ENCODE results near the gene TRIM66.

The TRIM66 gene

GRCh38 chr11:8714622-8715225, 32.3 kb upstream of the TRIM66 start:
- no peak for DNase-seq

DNA sequence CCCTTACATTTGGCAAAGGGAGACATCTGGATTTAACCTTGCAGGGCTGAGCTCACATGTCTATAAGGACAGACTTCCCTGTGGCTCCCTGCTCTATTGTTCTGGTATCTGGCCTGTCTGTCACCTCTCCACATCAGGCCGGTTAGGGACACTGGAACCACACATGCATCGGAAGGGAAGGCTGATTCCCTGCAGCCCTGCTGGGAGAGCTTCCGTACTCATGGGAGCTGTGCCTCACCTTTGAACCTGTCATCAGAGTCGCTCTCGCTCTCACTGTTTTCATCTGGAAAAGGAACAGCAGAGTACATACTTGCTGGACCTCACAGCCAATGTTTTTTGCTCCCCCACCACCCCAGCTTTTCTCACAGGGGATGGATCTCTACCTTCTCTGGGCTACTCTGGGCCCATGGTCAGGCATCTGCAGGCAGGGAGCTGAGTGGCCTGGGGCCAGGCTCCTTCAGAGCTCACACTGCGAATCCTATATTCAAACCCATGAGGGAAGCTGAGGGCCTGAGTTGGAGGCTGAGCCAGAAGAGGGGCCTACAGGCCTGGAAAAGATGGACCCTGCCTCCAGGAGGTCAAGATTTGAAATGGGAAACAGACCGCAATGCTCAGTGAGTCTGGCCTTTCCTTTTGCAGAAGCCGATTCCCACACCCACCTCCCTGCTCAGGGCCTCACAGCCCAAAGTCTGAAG, 31.4 kb upstream of the TRIM66 start:
- DNase-seq = no peak

DNA sequence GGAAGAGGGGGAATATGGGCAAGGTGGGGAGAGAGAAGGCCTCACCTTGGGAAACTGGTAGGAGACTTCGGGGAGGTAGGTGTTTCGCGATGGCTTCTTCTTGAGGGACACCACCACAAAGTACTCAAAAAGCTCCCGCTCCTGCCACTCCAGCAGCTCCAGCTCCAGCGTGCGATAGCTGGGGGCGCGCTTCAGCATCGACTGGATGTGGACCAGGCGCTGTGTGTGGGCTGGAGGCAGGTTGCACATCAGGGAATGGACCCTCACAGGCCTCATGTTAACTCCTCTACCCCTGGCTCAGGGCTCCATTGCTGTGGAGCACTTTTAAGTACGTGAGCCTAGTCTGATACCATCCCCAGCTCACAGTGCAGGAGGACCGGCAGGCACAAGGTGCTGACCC, 30.0 kb upstream of the TRIM66 start:
- DNase-seq = no peak

GRCh38 chr11:8711895-8712442, 29.5 kb upstream of the TRIM66 start:
- no peak for DNase-seq

DNA sequence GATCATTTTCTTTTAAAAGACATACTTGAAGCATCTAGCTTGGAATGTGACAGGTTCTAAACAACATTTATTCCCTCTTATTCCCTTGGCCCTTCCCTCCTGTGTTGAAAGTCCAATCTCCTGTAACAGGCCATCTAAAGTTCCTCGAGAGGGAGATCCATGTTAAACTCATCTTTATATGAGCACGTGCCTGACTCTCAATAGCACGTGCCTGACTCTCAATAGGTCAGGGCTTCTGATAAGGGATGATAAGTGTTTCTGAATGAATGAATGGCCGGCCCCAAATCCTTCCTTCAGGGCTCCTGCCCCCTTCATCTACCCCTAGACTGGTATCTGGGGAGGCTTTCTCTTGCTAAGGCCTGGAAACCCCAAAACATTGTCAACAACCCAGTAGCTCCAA, 27.3 kb upstream of the TRIM66 start:
- DNase-seq = no peak

DNA sequence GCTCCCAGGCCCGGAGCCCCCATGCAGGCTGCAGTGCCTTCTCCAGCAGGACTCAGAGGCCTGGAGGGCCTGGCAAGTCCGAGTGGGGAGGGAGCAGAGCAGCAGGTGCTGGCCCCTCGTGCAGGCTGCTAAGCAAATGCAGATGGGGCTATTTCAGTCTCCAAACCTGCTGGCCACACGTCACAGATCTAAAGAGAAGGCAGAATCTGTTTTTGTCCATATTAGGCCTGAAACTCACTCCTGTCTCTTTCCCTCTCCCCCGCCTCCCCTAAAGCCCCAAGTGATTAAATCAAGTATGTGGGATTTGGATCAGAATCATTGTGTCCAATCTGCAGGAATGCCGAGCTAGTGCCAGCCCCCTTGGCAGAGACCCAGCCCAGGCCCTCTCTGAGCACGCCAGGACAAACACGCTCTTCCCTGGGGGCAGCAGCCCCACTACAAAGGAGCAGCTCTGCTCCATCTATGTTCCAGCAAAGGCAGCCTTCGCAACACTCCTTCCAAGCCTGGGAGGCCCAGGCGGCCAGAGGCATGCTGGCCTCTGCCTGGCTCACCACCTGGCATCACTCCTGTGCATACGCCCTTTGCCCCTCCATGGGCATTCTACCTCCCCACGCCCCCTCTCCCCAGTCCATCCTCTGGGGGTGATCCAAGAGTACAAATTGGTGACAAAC, 26.7 kb upstream of the TRIM66 start:
- DNase-seq = no peak

- DNase-seq = no peak
These were observed 25.2 kb upstream of the TRIM66 start for GRCh38 chr11:8707541-8708191.

- DNase-seq = no peak
These were observed 24.4 kb upstream of the TRIM66 start for GRCh38 chr11:8706673-8707432.

- DNase-seq = no peak
These were observed 22.7 kb upstream of the TRIM66 start for GRCh38 chr11:8705146-8705545.

DNA sequence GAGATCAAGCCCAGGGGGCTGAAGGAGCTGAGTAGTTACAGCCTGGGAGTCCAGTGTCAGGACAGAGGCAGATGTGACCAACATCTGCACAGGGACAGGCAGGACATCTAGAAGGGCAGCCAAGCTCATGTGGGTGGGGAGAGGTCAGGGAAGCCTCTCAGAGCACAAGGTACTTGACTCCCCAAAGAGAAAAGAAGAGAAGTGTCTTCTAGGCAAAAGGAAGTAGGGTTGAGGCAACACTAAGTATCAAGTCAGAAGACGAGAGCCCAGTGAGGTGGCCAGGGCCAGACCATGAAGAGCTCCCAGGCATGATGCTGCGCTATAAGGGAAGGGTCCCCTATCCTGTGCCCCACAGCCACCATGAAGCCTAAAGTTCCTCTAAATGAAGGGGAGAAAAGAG, 21.7 kb upstream of the TRIM66 start:
- no peak for DNase-seq

DNA sequence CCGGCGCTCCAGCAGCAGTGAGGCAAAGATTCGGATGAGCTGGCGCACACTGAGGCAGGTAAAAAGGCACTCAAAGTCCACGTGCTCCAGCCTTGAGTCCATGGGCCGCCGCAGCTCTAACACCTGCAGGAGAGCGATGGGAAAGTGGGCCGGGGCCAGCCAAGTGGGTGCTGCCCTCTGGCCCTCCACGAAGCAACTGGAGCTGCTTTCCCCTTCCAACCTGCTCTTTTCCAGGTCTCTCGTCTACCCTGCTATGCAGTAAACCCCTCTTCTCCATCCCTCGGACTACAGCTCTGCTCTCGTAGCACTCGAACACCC, 20.1 kb upstream of the TRIM66 start:
- no peak for DNase-seq

DNA sequence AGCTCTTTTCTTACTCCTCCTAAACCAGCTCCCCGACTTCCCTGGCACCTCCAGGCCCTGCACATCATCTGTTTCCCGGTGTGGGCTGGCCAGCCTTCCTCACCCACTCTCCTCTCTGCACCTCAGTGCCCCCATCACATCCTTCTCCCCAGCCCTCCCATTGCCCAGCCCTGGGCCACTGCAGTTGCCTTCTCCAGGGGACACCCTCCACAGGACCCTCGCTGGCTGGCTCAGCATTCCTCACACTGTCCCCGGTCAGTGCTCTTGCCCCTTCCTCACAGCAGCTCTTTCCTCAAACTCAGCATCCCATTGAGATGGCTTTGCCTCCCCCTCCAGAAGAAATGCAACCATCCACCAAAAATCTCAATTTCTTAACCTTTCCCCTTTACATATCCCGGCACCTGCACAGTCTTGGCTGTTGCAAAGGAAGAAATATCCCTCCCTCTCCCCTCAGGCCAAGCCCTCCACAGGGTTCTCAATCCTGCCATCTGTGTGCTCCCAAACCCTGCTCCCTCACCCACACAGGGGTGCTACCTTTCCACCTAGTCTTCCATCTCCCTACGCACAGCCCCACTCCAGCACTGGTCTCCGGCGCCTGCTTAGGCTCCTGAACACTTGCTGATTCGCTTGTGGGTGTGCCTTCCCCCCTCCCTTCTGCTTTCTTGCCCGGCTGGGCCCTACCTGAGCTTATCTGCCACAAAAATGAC, 19.6 kb upstream of the TRIM66 start:
- DNase-seq = no peak

- no peak for DNase-seq
These were observed 17.4 kb upstream of the TRIM66 start for GRCh38 chr11:8699903-8700302.

GRCh38 chr11:8698917-8699441, 16.5 kb upstream of the TRIM66 start:
- DNase-seq = no peak

DNA sequence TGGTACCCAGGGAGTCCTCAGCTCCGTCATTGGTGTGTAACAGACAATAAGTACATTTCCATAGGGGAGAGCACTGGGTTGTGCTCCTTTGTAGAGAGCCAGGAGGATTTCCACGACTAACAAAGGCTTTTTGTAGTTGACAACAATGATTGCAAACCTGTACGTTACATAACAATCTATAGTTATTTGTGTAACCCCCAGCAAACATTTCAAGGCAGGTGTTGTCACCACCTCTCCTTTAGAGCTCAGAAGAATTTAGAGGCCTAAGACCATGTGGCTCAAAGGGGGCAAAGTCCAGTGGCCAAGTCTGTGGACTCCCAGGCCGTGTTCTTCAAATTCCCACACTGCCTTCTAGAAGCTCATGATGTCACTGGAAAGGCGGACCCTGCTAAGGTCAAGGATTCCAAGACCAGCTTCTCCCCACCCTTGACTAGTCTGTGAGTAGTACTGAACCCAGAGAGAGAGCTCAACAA, 15.9 kb upstream of the TRIM66 start:
- DNase-seq = no peak

GRCh38 chr11:8697054-8697453, 14.6 kb upstream of the TRIM66 start:
- no peak for DNase-seq

GRCh38 chr11:8694137-8694536, 11.7 kb upstream of the TRIM66 start:
- no peak for DNase-seq

DNA sequence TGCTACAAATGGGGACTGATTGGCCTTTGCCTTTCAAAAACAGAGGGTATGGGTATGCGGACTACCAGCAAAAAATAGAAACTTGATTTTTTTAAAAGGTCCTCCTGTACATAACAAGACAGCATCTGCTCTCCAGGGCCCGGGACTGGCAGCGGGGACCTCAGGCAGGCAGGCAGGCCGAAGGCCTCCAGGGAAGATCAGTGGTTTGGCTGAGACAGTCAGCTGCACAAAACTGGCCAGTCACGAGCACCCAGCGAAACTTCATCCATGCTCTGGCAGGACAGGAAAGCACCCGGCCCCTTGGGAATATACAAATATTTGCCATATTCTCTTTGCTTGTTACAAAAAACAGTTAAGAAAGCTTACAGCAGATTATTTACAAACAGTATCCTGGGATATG, 11.1 kb upstream of the TRIM66 start:
- no peak for DNase-seq

GRCh38 chr11:8693010-8693551, 10.6 kb upstream of the TRIM66 start:
- no peak for DNase-seq

DNA sequence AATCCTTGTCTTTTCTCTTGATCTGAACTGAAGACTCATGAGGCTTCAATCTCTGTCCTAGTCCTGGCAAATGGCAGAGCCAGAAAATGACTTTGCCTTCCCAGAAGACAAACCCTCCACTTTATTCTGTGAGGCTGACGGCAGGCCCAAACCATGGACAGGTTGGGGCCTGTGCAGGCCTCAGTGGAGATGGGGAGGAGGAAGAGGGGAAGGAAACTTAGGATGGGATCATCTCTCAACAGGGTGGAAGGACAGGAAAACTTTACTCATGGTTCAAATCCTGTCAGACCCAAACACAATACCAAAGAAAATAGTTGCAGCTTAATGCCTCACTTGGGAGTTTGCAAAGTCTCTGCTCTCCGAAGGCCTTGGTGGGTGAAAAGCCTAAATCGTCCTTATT, 10.0 kb upstream of the TRIM66 start:
- no peak for DNase-seq

- DNase-seq = no peak
These were observed 9.1 kb upstream of the TRIM66 start for GRCh38 chr11:8691601-8692000.
